ENCODE data around the gene TSC2. TPM values are rescaled to one million over a fixed set of nuclear protein-coding genes. Genes with fewer than 3 reads are reported as not detected.
A peak's percentile ranks its signal among the peaks of the same experiment; 100 is the strongest.

TSC2 gene
- total RNA-seq, 4 donors from 2014 or later: 88.3 to 206 (median 127) TPM

- H3K27ac ChIP-seq: peak overlapping the region; percentile 85 to 93 (median 90)
- H3K4me3 ChIP-seq: peak overlapping the region in 3 of 4 donors; percentile 25 to 45 (median 43)
- WGBS, 2 donors (ENCODE audit: low coverage in 1 of 2): 60% methylated on average over 43 of the region's 49 CpGs; no CpG with 5 or more reads in 1 of the 2 donors
- H3K4me1 ChIP-seq: peaks cover 4 to 40% (median 29%) of the 10 kb centered on the region in 4 donors
- peak; percentile 31 for DNase-seq
- H3K27me3 ChIP-seq: no peaks in the 10 kb centered on the region
- intact Hi-C loops (cut with DNase I; ENCODE audit: low total_unique reads): no loop called here
- H3K9me3 ChIP-seq: no peaks in the 10 kb centered on the region
- in situ Hi-C loops (cut with MboI; ENCODE audit: low pct_ligation_motif_present in 1 of 4, low pct_unique_long_range_greater_than_20kb in 1 of 4, low sequenced_read_pairs in 3 of 4): no loop called here
- peak in 1 of 3 donors; percentile 26 for TF ChIP-seq POLR2AphosphoS5 (IDR thresholded peaks at IDR 0.05)
- peak; percentile 15 for TF ChIP-seq POLR2A (IDR thresholded peaks at IDR 0.05)
- no peak for TF ChIP-seq EP300 (IDR thresholded peaks at IDR 0.05; ENCODE audit: low read depth)
- TF ChIP-seq, protein P1, sequence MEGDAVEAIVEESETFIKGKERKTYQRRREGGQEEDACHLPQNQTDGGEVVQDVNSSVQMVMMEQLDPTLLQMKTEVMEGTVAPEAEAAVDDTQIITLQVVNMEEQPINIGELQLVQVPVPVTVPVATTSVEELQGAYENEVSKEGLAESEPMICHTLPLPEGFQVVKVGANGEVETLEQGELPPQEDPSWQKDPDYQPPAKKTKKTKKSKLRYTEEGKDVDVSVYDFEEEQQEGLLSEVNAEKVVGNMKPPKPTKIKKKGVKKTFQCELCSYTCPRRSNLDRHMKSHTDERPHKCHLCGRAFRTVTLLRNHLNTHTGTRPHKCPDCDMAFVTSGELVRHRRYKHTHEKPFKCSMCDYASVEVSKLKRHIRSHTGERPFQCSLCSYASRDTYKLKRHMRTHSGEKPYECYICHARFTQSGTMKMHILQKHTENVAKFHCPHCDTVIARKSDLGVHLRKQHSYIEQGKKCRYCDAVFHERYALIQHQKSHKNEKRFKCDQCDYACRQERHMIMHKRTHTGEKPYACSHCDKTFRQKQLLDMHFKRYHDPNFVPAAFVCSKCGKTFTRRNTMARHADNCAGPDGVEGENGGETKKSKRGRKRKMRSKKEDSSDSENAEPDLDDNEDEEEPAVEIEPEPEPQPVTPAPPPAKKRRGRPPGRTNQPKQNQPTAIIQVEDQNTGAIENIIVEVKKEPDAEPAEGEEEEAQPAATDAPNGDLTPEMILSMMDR (IDR thresholded peaks at IDR 0.05): no peak
- H3K36me3 ChIP-seq: peaks cover 0 to 12% (median 4%) of the 10 kb centered on the region in 4 donors
These were observed 43.9 kb downstream of the TSC2 start for GRCh38 chr16:2091547-2092255.

DNA sequence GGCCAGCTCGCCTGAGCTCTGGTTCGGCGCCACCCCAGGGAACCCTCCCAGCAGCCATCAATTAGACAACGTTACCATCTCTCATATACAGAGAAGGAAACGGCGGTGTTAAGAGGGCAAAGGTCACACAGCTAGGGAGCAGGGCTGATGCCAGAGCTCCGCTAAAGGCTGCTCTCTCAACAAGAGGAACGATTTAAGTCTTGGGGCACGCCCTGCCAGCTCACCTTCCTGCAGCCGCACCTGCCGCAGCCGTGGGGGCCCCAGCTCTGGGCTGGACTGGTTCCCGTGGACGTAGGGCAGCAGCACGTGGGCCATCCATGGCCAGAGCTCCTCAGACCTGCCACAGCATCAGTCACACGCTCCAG lies 44.5 kb downstream of the TSC2 start:
- peaks cover 4 to 40% (median 29%) of the 10 kb centered on the region in 4 donors for H3K4me1 ChIP-seq
- intact Hi-C loops (cut with DNase I; ENCODE audit: low total_unique reads): no loop called here
- DNase-seq: peak; percentile 81
- 59% methylated on average over 16 of the region's 16 CpGs; no CpG with 5 or more reads in 1 of the 2 donors for WGBS, 2 donors (ENCODE audit: low coverage in 1 of 2)
- peaks cover 0 to 17% (median 4%) of the 10 kb centered on the region in 4 donors for H3K36me3 ChIP-seq
- H3K4me3 ChIP-seq: peak overlapping the region in 2 of 4 donors; percentile 43 to 45
- no peaks in the 10 kb centered on the region for H3K27me3 ChIP-seq
- H3K9me3 ChIP-seq: no peaks in the 10 kb centered on the region
- in situ Hi-C loops (cut with MboI; ENCODE audit: low pct_ligation_motif_present in 1 of 4, low pct_unique_long_range_greater_than_20kb in 1 of 4, low sequenced_read_pairs in 3 of 4): no loop called here
- peak overlapping the region; percentile 85 to 93 (median 90) for H3K27ac ChIP-seq
- peak; percentile 10 for TF ChIP-seq POLR2A (IDR thresholded peaks at IDR 0.05)
- TF ChIP-seq EP300 (IDR thresholded peaks at IDR 0.05; ENCODE audit: low read depth): no peak
- TF ChIP-seq, protein P1 (IDR thresholded peaks at IDR 0.05): no peak
- peak in 1 of 3 donors; percentile 49 for TF ChIP-seq POLR2AphosphoS5 (IDR thresholded peaks at IDR 0.05)

GRCh38 chr16:2092866-2093265 lies 45.1 kb downstream of the TSC2 start:
- Histone ChIP-seq H3K9me3 (no peaks in the 10 kb centered on the region), H3K27me3 (no peaks in the 10 kb centered on the region), H3K4me1 (peaks cover 4 to 39% (median 27%) of the 10 kb centered on the region in 4 donors), H3K36me3 (peaks cover 0 to 18% (median 4%) of the 10 kb centered on the region in 4 donors), H3K27ac (peak overlapping the region; percentile 85 to 93 (median 90)), H3K4me3 (no peak overlapping the region)
- 84% methylated on average over 13 of the region's 13 CpGs; no CpG with 5 or more reads in 1 of the 2 donors for WGBS, 2 donors (ENCODE audit: low coverage in 1 of 2)
- intact Hi-C loops (cut with DNase I; ENCODE audit: low total_unique reads) (no loop called here), in situ Hi-C loops (cut with MboI; ENCODE audit: low pct_ligation_motif_present in 1 of 4, low pct_unique_long_range_greater_than_20kb in 1 of 4, low sequenced_read_pairs in 3 of 4) (no loop called here)
- TF ChIP-seq POLR2A (IDR thresholded peaks at IDR 0.05) (no peak), EP300 (IDR thresholded peaks at IDR 0.05; ENCODE audit: low read depth) (no peak), POLR2AphosphoS5 (IDR thresholded peaks at IDR 0.05) (no peak)
- TF ChIP-seq, protein P1 (IDR thresholded peaks at IDR 0.05): no peak
- no peak for DNase-seq

DNA sequence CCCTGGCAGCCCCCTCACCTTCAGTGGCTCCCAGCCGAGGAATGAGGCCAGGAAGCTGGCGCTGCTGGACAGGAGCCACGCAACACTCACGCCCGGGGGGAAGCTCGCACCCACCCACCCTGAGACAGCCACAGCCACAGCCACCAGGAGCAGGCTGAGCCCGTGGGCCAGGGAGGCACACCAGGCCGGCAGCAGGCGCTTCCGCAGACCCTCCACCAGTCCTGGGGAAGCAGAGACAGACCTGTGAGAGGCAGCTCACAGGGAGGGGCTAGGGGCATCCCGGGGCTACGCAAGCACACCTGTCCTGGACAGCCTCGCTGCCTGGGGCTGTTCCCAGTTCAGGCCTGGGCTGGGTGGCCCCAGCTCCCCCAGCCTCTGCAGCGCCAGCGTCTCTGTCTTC lies 46.0 kb downstream of the TSC2 start:
- DNase-seq: no peak
- peaks cover 0 to 18% (median 4%) of the 10 kb centered on the region in 4 donors for H3K36me3 ChIP-seq
- H3K4me3 ChIP-seq: no peak overlapping the region
- H3K4me1 ChIP-seq: peaks cover 4 to 39% (median 27%) of the 10 kb centered on the region in 4 donors
- H3K9me3 ChIP-seq: no peaks in the 10 kb centered on the region
- H3K27ac ChIP-seq: no peak overlapping the region
- intact Hi-C loops (cut with DNase I; ENCODE audit: low total_unique reads) (no loop called here), in situ Hi-C loops (cut with MboI; ENCODE audit: low pct_ligation_motif_present in 1 of 4, low pct_unique_long_range_greater_than_20kb in 1 of 4, low sequenced_read_pairs in 3 of 4) (no loop called here)
- TF ChIP-seq EP300 (IDR thresholded peaks at IDR 0.05; ENCODE audit: low read depth) (no peak), POLR2A (IDR thresholded peaks at IDR 0.05) (no peak), POLR2AphosphoS5 (IDR thresholded peaks at IDR 0.05) (no peak)
- TF ChIP-seq, protein P1 (IDR thresholded peaks at IDR 0.05): no peak
- WGBS, 2 donors (ENCODE audit: low coverage in 1 of 2): 87% methylated on average over 14 of the region's 15 CpGs; no CpG with 5 or more reads in 1 of the 2 donors
- H3K27me3 ChIP-seq: no peaks in the 10 kb centered on the region

Data from transverse colon (tissue), 4 donors.